ENCODE data around the gene KIF4A. TPM values are rescaled to one million over a fixed set of nuclear protein-coding genes. Genes with fewer than 3 reads are reported as not detected.

Gene KIF4A
- total RNA-seq, 2 donors from 2014 or later, result 27.6 to 40.6 TPM

DNA sequence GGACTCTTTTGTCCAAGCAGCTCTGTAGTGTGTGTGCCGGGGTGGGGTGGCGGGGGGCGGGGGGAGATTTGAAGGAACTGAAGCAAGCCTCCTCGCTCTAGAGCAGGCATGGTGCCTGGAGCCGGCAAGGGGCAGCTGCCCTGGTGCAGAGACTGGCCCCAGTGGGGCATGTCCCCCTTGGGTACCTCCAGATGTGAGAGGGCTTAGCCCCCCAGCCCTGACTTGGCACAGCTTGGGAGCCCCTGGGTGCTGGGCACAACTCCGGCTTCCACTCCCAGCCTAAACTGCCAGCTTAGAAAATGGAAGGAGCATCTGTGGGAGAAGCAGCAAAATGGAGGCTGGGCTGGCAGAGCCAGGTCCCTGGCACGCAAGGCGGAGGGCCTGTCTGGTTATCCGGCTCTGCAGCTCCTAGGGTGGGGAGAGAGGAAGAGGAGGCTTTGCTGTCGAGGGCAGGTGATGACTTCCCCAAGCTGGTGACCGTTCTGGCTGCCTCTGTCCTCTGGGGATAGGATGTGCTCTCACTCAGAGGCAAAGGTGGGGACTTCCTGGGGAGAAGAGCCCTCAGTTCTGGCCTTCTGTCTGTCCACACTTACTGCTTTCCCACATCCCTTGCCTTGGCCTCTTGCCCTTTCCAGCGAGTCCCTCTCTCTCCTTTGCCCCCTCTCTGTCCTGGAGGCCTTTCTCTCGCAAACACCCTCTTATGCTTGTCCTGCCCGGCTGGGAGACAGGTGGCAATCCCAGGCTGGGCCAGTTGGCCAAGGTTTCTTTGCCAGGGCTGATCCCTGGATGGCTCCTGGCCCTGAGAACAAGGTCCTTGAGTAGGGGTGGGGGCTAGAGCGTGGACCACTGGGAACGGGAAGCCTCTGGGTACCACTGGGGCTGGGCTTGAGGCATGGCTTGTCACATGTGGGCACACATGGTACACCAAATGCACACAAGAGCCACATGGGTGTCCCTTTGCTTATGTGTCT is 156.8 kb downstream of the KIF4A start:
- 88 to 96% methylated on average over 5 to 16 of the region's 16 CpGs for WGBS, 2 experiments (ENCODE audit: insufficient coverage in 1 of 2, insufficient read length in 1 of 2)
- no peak for DNase-seq
- H3K9me3 ChIP-seq (ENCODE audit: control insufficient read depth, low read length), result no peaks in the 10 kb centered on the region
- H3K9ac ChIP-seq (ENCODE audit: extremely low read depth, low read length, poor library complexity, severe bottlenecking), result no peak overlapping the region
- peaks cover 44% of the 10 kb centered on the region for H3K27me3 Mint-ChIP-seq (ENCODE audit: insufficient read depth)
- no peak overlapping the region for H3K27ac Mint-ChIP-seq
- no peaks in the 10 kb centered on the region for H3K4me1 Mint-ChIP-seq
- no peak overlapping the region for H3K4me3 ChIP-seq (ENCODE audit: low read length)
- TF ChIP-seq, protein P1, sequence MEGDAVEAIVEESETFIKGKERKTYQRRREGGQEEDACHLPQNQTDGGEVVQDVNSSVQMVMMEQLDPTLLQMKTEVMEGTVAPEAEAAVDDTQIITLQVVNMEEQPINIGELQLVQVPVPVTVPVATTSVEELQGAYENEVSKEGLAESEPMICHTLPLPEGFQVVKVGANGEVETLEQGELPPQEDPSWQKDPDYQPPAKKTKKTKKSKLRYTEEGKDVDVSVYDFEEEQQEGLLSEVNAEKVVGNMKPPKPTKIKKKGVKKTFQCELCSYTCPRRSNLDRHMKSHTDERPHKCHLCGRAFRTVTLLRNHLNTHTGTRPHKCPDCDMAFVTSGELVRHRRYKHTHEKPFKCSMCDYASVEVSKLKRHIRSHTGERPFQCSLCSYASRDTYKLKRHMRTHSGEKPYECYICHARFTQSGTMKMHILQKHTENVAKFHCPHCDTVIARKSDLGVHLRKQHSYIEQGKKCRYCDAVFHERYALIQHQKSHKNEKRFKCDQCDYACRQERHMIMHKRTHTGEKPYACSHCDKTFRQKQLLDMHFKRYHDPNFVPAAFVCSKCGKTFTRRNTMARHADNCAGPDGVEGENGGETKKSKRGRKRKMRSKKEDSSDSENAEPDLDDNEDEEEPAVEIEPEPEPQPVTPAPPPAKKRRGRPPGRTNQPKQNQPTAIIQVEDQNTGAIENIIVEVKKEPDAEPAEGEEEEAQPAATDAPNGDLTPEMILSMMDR (conservative IDR thresholded peaks at IDR 0.05), result no peak
- no peaks in the 10 kb centered on the region for H3K4me1 ChIP-seq (ENCODE audit: control insufficient read depth, insufficient read depth, low read length)
- H3K36me3 Mint-ChIP-seq (ENCODE audit: low read depth), result peaks cover 2% of the 10 kb centered on the region
- peaks cover 33% of the 10 kb centered on the region for H3K27me3 ChIP-seq (ENCODE audit: control insufficient read depth, insufficient read depth, low read length, poor library complexity, severe bottlenecking)
- H3K36me3 ChIP-seq (ENCODE audit: control insufficient read depth, insufficient read depth, low read length), result no peaks in the 10 kb centered on the region
- no peak overlapping the region for H3K27ac ChIP-seq (ENCODE audit: low read depth, low read length)
- H3K9me3 Mint-ChIP-seq, result peaks cover 46% of the 10 kb centered on the region
- no peak overlapping the region for H3K4me3 Mint-ChIP-seq

- Histone ChIP-seq H3K9me3 (ENCODE audit: control insufficient read depth, low read length) (no peaks in the 10 kb centered on the region), H3K36me3 (ENCODE audit: control insufficient read depth, insufficient read depth, low read length) (no peaks in the 10 kb centered on the region), H3K4me1 (ENCODE audit: control insufficient read depth, insufficient read depth, low read length) (no peaks in the 10 kb centered on the region), H3K4me3 (ENCODE audit: low read length) (no peak overlapping the region), H3K27me3 (ENCODE audit: control insufficient read depth, insufficient read depth, low read length, poor library complexity, severe bottlenecking) (peaks cover 20% of the 10 kb centered on the region), H3K9ac (ENCODE audit: extremely low read depth, low read length, poor library complexity, severe bottlenecking) (no peak overlapping the region), H3K27ac (ENCODE audit: low read depth, low read length) (no peak overlapping the region)
- Mint-ChIP-seq H3K9me3 (peaks cover 54% of the 10 kb centered on the region), H3K27me3 (ENCODE audit: insufficient read depth) (peaks cover 20% of the 10 kb centered on the region), H3K4me3 (no peak overlapping the region), H3K36me3 (ENCODE audit: low read depth) (peaks cover 2% of the 10 kb centered on the region), H3K4me1 (no peaks in the 10 kb centered on the region), H3K27ac (no peak overlapping the region)
- no peak for DNase-seq
- WGBS, 2 experiments (ENCODE audit: insufficient coverage in 1 of 2, insufficient read length in 1 of 2), result 90 to 100% methylated on average over 1 to 14 of the region's 14 CpGs
- TF ChIP-seq, protein P1 (conservative IDR thresholded peaks at IDR 0.05), result no peak
Measured at GRCh38 chrX:70449457-70449966, 159.6 kb downstream of the KIF4A start.

- WGBS, 2 experiments (ENCODE audit: insufficient coverage in 1 of 2, insufficient read length in 1 of 2), result 0 to 4% methylated on average over 1 to 39 of the region's 39 CpGs
- Mint-ChIP-seq H3K9me3 (peaks cover 63% of the 10 kb centered on the region), H3K27me3 (ENCODE audit: insufficient read depth) (no peaks in the 10 kb centered on the region), H3K4me3 (peak overlapping the region; percentile 67), H3K27ac (no peak overlapping the region), H3K36me3 (ENCODE audit: low read depth) (peaks cover 4% of the 10 kb centered on the region), H3K4me1 (peaks cover 7% of the 10 kb centered on the region)
- peak; percentile 83 for DNase-seq
- H3K4me3 ChIP-seq (ENCODE audit: low read length), result peak overlapping the region; percentile 69
- no peaks in the 10 kb centered on the region for H3K4me1 ChIP-seq (ENCODE audit: control insufficient read depth, insufficient read depth, low read length)
- TF ChIP-seq, protein P1 (conservative IDR thresholded peaks at IDR 0.05), result peak; percentile 73
- H3K27me3 ChIP-seq (ENCODE audit: control insufficient read depth, insufficient read depth, low read length, poor library complexity, severe bottlenecking), result no peaks in the 10 kb centered on the region
- peaks cover 7% of the 10 kb centered on the region for H3K36me3 ChIP-seq (ENCODE audit: control insufficient read depth, insufficient read depth, low read length)
- H3K27ac ChIP-seq (ENCODE audit: low read depth, low read length), result no peak overlapping the region
- no peaks in the 10 kb centered on the region for H3K9me3 ChIP-seq (ENCODE audit: control insufficient read depth, low read length)
- H3K9ac ChIP-seq (ENCODE audit: extremely low read depth, low read length, poor library complexity, severe bottlenecking), result no peak overlapping the region
Measured at GRCh38 chrX:70452143-70452733, 162.3 kb downstream of the KIF4A start.
